ENCODE results near the gene IL17C.

IL17C gene

DNA sequence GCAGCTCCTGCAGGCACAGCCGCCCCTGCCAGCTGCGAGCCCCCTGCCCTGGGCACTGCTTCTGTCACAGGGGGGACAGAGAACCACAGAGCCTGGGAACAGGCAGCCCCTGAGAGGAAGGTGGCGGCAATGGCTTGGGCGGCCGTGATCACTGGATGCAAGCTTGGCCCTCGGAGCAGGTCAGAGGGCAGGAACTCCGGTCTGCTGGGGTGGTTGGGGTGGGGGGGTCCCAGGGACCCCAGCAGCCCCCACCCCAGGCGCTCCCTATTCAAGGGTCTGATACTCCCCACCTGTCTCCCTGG, 14.3 kb downstream of the IL17C start:
- TF ChIP-seq CTCF (IDR thresholded peaks at IDR 0.05; ENCODE audit: low read depth, low read length, missing control alignments) = no peak
- H3K4me3 ChIP-seq (ENCODE audit: low read depth, low read length) = no peak overlapping the region
- DNase-seq (ENCODE audit: low read depth) = no peak
- in situ Hi-C loops (cut with HindIII; ENCODE audit: low sequenced_read_pairs) = no loop called here

- no peak overlapping the region for H3K4me3 ChIP-seq (ENCODE audit: low read depth, low read length)
- no peak for TF ChIP-seq CTCF (IDR thresholded peaks at IDR 0.05; ENCODE audit: low read depth, low read length, missing control alignments)
- in situ Hi-C loops (cut with HindIII; ENCODE audit: low sequenced_read_pairs) = no loop called here
- DNase-seq (ENCODE audit: low read depth) = no peak
Observed at GRCh38 chr16:88653101-88653500, 14.7 kb downstream of the IL17C start.

DNA sequence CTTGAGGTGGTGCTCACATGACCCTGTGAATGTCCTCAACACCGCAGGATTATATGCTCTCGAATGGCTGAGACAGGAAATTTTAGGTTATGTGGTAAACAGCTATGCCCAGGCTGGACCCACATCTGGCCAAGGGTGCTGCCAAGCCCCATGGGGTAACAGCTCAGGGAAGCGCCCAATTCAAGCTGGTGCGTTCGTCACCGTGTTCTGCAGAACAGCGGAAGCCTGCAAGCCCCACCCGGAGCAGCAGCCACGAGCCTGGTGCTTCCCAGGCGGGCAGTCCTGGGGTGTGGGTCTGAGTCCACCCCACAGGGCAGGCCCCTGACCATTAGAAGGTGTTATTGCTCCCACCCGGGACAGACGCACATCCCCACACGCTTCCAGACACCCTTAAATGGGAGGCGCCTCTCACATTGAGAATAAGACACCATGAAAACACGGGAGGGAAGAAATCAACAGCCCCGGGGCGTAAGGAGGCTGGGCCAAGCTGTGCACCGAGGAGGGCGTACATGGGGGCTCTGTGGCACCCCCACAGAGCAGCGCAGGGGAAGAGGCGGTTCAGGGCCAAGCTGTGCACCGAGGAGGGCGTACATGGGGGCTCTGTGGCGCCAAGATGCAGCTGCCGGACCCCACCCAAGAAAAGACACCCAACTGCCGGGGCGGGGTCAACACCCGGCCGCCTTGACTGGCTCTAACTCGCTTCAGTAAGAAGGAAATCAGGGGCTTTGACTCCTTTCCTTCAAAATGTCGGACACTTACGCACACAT, 15.4 kb downstream of the IL17C start:
- no peak overlapping the region for H3K4me3 ChIP-seq (ENCODE audit: low read depth, low read length)
- in situ Hi-C loops (cut with HindIII; ENCODE audit: low sequenced_read_pairs) = no loop called here
- no peak for DNase-seq (ENCODE audit: low read depth)
- no peak for TF ChIP-seq CTCF (IDR thresholded peaks at IDR 0.05; ENCODE audit: low read depth, low read length, missing control alignments)

DNA sequence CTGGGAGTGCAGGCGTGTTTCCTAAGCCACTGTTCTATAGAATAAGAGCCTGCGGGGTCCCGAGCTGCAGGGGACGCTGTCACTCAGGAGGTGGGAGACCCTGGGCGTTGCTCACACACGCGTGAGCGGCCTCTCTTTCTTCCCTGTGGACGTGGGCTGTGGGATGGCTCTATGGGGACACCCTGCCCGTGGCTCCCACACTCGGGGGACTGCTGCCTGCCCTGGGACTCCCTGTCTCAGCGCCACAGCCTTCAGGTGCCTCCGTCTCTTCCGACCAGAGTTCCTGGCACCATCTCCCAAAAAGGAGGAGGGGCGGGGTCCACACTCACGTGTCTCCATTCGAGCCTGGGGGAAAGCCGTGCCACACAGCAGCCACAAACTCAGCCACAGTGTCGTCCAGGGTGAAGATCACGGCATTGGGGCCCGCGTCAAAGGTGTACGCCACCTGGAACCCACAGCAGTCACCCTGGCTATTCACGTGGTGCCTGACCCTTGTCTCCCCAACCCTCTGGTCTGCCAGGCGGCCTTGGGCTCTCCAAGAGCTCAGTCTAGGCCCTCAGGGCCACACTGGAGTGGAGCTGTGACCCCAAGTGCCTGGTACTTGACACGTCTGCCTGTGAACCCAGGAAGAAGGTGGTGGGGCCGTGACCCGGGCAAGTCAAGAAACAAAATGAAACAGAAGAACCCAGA, 16.1 kb downstream of the IL17C start:
- in situ Hi-C loops (cut with HindIII; ENCODE audit: low sequenced_read_pairs) = no loop called here
- no peak overlapping the region for H3K4me3 ChIP-seq (ENCODE audit: low read depth, low read length)
- TF ChIP-seq CTCF (IDR thresholded peaks at IDR 0.05; ENCODE audit: low read depth, low read length, missing control alignments) = no peak
- no peak for DNase-seq (ENCODE audit: low read depth)

DNA sequence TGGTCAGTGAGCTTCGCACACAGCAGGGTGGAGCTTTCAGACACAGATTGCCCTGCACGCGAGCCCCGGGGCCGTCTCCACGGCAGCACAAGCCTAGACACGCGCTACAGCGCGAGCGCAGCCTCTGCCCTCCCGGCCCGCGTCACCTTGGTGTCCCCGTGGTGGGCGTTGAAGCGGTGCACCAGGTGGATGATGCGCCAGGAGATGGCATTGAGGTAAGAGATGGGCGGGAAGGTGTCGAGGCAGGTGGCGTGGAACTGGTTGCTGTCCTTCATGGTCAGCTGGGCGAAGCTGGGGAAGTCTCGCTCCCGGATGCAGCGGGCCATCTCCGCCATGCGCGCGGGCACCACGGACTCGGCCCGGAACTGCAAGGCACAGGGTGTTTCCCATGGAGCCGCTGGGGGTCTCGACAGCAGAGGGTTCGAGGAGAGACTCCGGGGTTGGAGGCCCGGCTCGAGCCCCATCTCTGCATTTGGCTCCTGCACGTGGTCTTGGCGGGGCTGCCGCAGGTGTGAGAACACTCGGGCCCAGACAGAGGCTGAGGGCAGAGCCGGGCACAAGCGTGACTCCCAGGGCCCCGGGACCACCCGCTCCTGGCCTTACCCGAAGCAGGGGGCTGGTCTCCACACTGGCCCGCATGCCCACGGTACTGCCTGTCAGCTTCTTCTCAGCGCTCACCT, 16.8 kb downstream of the IL17C start:
- in situ Hi-C loops (cut with HindIII; ENCODE audit: low sequenced_read_pairs) = no loop called here
- DNase-seq (ENCODE audit: low read depth) = no peak
- no peak for TF ChIP-seq CTCF (IDR thresholded peaks at IDR 0.05; ENCODE audit: low read depth, low read length, missing control alignments)
- no peak overlapping the region for H3K4me3 ChIP-seq (ENCODE audit: low read depth, low read length)

DNA sequence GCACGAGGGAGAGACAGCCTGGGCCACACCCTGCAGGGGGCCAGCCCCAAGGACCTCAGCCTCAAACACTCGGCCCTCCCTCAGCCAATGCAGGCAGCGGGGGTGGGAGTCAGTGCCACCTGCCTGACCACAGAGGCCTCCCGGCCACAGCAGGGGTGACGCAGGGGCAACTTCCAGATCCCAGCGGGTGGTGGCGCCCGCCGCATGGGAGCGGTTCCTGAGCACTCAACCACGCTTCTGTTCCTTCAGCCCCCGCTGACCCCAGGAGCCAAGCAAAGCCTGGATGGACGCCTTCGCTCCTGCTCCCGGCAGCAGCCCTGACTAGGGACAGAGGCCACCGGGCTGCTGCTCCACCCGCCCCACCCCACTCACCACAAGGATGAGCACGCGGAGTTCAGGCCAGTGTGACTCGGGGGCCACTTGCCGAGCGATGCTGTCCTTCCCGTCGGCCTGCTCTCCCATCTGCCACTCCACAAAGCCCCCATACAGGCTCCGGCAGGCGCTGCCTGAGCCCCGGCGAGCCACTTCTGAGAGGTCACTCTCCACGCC, 17.4 kb downstream of the IL17C start:
- no peak for DNase-seq (ENCODE audit: low read depth)
- in situ Hi-C loops (cut with HindIII; ENCODE audit: low sequenced_read_pairs) = no loop called here
- TF ChIP-seq CTCF (IDR thresholded peaks at IDR 0.05; ENCODE audit: low read depth, low read length, missing control alignments) = no peak
- H3K4me3 ChIP-seq (ENCODE audit: low read depth, low read length) = no peak overlapping the region
